Right lobe of liver (tissue), 4 donors: Measurements from ENCODE around the gene NPRL2.

ENCODE experiments used
- CTCF ChIP-seq, 4 donors: fragments of 200-600 bp in 3 of 4; fragments of 450-650 bp in 1 of 4; IDR thresholded peaks; one replicate each; pipeline versions ENCODE4 v1.5.1 to v1.8.0; 2016 to 2022; ENCODE audit warnings: antibody characterized with exemption in 4 of 4, mild to moderate bottlenecking in 2 of 4
- POLR2A ChIP-seq: fragments of 450-650 bp; IDR thresholded peaks from one replicate; pipeline ENCODE4 v1.6.1; 2017; ENCODE audit warnings: antibody characterized with exemption, mild to moderate bottlenecking
- donor health status: DM: no; HTN: no; CAD: no.
- donor health status: DM: no; HTN: no; CAD: no.
- donor health status: DM: no; HTN: yes; CAD: no.

- TF ChIP-seq POLR2A (no peak), CTCF (IDR thresholded peaks at IDR 0.05) (no peak)
Observed at GRCh38 chr3:50299638-50299928, 51.0 kb downstream of the NPRL2 start.
